Stimulated activated CD8-positive, alpha-beta memory T cell treated with anti-CD3 and anti-CD28 coated beads, Interleukin-15, amount 100 ng/mL, for 1 hour (primary cell): ENCODE measurements around the gene ZNF829.
A peak's percentile ranks its signal among the peaks of the same experiment; 100 is the strongest.

Experiments
- DNase-seq: peaks from one replicate; pipeline ENCODE4 v3.0.0-alpha.2; 2020; ENCODE audit warnings: low read depth

The ZNF829 gene

DNA sequence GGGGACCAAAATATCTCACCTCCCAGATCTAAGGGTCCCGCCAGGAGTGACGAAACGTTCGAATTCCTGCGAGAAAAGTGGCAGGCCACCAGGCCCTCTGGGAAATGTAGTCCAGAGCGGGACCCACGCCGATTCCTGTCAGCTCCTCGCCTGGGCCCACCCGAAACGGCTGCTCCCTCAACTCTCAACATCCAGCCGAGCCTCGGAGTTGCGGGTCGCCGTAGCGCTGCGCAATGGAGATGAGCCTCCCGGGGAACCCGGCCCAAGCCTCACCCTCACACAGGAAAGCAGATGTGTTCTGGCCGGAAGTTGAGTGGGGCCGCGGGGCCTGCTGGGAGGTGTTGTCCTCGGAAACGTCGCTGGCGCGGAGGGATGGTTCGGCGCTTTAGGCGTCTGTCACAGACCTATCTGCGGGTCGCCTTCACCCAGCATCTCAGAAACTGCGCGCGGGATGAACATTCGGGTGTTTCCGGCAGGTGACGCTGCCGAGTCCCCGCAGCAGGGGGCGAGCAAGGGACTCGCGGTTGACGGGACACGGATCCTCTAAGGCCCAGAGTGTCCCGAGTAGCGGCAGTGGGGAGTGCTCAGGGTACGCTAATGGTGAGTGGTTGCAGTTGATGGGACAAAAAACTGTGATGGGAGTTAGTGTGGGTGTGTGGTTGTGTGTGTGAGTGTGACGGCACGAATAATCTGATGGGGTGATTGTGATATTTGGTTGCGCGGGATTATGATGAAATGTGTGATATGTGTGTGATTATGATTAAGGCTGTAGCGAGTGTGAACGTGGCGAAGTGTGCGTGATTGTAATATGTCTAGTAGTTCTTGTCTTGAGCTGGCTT lies at the start of gene ZNF829, which contains the start of gene ZNF568:
ZNF829 (minus strand) TSS at position 300 of the 839 bp plus-strand sequence. CDS start 1,124 bp downstream, outside the sequence.
ZNF568 (plus strand) TSS at position 341 of the 839 bp plus-strand sequence. CDS start 6,439 bp downstream, outside the sequence.
- DNase-seq: peak; percentile 78

DNA sequence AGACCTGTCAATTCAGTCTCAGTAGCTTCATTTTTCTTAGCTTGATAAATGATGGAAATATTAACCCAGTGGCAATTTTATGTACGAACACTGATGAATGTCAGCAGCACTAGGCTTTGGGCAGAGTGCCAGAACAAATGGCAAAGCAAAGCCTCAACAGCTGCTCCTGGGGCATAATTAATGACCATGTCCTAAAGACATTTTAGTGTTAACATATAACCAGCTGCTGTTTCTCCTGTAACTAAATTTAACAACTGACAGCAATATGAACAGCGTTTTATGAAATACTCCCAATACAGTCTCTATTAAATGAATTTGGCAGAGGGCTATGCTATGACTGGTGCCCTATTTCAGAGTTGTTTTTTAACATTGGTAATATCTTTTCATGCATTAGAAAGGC lies 47.2 kb upstream of the ZNF829 start:
- no peak for DNase-seq

DNA sequence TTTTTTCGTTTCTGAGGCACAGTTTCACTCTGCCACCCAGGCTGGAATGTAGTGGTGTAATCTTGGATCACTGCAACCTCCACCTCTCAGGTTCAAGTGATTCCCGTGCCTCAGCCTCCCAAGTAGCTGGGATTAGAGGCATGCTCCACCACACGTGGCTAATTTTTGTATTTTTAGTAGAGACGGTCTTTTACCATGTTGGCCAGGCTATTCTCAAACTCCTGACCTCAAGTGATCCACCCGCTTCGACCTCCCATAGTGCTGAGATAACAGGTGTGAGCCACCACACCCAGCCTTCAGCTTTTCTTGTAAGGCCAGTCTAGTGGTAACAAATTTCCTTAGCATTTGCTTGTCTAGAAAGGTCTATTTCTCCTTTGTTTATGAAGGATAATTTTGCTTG lies 46.3 kb upstream of the ZNF829 start:
- no peak for DNase-seq

DNA sequence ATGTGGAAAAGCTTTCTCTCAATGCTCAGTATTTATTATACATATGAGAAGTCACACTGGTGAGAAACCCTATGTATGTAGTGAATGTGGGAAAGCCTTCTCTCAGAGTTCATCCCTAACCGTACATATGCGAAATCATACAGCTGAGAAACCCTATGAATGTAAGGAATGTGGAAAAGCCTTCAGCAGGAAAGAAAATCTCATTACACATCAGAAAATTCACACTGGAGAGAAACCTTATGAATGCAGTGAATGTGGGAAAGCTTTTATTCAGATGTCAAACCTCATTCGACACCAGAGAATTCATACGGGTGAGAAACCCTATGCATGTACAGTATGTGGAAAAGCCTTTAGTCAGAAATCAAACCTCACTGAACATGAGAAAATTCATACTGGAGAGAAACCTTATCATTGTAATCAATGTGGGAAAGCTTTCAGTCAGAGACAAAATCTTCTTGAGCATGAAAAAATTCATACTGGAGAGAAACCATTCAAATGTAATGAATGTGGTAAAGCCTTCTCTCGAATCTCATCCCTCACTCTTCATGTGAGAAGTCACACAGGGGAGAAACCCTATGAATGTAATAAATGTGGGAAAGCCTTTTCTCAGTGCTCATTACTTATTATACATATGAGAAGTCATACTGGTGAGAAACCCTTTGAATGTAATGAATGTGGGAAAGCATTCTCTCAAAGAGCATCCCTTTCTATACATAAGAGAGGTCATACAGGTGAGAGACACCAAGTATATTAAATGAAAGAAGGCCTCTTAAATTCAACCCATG lies 34.4 kb upstream of the ZNF829 start:
- DNase-seq: no peak

DNA sequence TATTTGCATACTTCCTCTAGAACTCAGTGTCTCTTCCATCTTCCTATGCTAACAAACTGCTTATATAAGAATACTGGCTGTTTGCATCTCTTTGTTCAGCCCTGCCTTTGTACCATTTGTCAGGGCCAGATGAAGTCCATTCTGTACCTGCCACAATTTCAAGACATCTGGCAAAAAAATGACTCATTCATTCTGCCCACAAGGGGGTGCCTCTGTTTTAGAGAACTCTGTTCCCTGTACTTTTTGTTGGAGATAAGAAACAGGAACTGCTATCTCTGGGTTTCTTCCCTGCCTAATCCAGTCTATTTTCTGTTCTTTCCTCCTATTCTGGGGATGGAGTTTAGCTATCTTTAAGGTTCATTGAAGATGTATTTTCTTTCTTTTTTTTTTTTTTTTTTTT lies 23.1 kb upstream of the ZNF829 start:
- no peak for DNase-seq

DNA sequence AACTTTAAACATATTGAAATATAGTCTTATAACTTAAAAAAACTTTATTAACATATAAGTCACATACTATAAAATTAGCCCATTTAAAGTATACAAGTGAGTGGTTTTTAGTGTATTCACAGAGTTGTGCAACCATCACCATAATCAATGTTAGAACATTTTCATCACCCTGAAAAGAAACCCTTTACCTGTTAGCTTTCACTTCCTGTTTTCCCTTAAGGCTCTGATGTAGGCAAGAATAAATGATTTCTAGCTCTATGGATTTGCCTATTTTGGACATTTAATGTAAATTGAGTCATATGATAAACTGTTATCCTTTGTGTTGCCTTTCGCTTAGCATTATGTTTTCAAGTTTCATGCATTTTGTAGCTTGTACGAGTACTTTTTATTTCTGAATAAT lies 15.6 kb upstream of the ZNF829 start:
- no peak for DNase-seq

DNA sequence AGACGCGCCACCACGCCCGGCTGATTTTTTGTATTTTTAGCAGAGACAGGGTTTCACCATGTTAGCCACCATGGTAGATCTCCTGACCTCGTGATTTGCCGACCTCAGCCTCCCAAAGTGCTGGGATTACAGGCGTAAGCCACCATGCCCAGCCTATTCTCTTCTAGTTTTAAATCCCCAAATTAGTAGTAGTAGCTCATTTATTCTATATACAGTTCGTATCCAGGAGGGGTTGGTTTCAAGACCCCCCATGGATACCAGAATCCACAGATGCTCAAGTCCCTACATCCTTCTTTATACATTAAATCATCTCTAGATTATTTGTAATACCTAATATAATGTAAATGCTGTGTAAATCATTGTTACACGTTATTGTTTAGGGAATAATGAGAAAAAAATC lies 2.0 kb upstream of the ZNF829 start:
- DNase-seq: no peak

DNA sequence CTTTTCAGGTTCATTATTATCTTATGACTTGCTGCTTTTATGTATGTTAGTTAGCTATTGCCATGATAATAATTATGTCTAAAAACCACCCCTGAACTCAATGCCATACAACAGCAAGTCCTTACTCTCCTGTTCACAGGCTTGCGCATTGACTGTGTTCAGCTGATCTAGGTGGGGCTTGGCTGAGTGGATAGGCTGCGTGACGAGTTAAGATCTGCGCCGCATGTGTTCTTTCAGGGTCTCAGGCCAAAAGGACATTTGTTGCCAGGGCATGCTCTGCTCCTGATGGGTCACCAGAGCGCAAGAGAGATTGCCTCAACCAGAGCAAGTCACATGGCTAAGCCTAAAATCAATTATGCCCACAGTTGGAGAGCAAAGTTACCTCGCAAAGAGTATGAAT lies 900 bp upstream of the ZNF829 start:
- DNase-seq: no peak

DNA sequence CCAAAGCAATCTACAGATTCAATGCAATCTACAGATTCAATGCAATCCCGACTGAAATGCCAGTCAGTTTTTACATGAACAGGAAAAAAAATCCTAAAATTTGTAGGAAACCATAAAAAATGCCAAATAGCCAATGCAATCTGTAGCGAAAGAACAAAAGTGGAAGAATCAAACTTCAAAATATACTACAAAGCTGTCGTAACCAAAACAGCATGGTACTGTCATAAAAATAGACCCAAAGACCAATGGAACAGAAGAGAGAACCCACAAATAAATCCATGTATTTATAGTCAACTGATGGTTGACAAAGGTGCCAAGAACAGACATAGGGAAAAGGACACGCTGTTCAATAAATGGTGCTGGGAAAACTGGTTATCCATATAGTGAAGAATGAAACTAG lies 17.7 kb downstream of the ZNF829 start:
- no peak for DNase-seq

DNA sequence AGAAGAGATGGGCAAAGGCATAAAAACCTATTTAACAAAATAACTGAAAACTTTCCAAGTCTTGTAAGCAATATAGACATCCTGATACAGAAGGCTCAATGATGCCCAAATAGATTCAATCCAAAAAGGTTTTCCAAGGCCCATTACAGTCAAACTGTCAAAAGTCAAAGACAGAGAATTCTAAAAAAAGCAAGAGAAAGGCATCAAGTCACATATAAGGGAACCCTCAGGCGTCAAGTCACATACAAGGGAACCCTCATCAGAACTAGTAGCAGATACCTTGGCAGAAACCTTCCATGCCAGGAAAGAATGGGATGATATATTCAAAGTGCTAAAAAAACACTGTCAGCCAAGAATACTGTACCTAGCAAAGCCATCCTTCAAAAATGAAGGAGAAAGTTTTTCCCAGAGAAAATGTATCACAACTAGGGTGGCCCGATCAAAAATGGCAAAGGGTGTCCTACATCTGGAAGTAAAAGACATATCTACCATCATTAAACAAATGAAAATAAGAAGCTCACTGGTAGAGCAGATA lies 21.2 kb downstream of the ZNF829 start:
- DNase-seq: no peak

DNA sequence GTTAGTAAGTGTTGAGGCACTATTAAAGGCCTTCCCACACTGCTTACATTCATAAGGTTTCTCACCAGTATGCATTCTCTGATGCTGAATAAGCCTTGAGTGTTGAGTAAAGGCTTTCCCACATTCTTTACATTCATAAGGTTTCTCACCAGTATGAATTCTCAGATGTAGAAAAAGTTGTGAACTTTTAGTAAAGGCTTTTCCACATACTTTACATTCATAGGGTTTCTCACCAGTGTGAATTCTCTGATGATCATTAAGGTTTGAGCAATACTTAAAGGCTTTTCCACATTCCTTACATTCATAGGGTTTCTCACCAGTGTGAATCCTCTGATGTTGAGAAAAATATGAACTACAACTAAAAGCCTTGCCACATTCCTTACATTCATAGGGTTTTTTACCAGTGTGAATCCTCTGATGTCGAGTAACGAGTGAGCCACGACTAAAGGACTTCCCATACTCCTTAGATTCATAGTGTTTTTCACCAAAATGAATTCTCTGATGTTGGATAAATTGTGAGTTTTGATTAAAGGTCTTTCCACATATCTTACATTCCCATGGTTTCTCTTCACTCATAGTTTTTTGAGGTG lies 24.2 kb downstream of the ZNF829 start:
- no peak for DNase-seq

DNA sequence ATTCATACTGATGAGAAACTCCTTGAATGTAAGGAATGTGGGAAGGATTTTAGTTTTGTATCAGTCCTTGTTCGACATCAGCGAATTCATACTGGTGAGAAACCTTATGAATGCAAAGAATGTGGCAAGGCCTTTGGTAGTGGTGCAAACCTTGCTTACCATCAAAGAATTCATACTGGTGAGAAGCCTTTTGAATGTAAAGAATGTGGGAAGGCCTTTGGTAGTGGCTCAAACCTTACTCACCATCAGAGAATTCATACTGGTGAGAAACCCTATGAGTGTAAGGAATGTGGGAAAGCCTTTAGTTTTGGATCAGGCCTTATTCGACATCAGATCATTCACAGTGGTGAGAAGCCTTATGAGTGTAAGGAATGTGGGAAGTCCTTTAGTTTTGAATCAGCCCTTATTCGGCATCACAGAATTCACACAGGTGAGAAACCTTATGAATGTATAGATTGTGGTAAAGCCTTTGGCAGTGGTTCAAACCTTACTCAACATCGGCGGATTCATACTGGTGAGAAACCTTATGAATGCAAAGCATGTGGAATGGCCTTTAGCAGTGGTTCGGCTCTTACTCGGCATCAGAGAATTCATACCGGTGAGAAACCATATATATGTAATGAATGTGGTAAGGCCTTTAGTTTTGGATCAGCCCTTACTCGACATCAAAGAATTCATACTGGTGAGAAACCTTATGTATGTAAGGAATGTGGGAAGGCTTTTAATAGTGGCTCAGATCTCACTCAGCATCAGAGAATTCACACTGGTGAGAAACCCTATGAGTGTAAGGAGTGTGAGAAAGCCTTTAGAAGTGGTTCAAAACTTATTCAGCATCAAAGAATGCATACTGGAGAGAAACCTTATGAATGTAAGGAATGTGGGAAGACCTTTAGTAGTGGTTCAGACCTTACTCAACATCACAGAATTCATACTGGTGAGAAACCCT lies 38.8 kb downstream of the ZNF829 start:
- DNase-seq: no peak

DNA sequence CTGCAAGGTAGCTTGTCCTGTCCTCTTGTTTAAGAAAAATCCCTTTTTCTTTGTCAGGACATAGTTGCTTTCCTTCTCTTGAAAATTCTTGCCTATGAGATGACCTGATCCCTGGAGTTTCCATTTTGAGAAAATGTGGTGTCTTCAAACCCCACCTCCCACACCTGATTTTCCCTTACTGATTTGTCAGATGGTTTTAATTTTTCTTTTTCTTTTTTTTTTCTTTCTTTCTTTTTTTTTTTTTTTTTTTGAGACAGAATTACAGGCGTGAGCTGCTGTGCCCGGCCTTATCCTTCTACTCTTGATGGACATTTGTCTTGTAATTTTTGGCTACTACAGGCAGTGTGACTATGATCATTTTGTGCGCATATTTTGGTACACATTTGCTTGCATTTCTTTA lies 64.2 kb downstream of the ZNF829 start:
- DNase-seq: no peak

DNA sequence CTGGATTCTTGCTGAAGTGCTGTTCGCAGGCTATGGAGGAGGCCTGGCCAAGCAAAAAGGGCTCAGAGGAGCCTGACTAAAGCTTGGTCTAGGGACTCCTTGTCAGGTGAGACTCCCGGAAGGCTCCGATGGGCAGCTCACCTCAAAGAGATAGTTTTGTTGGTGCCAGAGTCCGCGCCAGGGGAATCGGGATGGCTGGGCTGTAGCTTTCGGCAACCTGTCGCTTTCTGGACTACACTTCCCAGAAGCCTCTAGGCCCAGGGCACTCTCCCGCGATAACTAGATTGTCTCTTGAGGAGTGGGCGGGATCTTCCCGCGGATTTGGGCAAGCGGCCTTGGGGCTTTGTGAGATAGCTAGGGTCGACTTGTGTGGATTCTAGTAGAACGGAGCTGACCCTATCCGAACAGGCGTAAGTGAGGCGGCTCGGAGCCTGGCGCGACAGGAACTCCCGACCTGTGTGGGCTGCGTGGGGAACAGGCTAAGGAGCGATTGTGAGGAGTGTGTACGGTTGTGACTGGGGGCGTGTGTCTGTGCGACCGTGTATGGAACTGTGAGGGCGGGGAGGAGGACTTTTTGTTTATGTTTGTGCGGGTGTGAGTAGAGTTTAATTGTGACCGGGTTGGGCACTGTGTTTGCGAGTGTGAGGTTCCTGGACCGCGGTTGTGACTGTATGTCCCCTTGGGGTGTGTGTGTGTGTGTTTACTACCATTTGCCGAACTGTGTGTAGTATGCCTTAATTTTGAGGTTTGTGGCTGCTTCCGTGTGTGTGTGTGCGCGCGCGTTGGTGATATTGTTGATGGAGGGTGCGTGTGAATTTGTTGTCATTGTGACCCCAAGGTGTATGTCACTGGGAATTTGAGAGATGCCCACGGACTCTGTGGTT lies 65.3 kb downstream of the ZNF829 start, which contains the start of gene ZNF345:
ZNF345 (plus strand) TSS at position 318 of the 884 bp plus-strand sequence. CDS start 25,955 bp downstream, outside the sequence.
- DNase-seq: peak; percentile 64

DNA sequence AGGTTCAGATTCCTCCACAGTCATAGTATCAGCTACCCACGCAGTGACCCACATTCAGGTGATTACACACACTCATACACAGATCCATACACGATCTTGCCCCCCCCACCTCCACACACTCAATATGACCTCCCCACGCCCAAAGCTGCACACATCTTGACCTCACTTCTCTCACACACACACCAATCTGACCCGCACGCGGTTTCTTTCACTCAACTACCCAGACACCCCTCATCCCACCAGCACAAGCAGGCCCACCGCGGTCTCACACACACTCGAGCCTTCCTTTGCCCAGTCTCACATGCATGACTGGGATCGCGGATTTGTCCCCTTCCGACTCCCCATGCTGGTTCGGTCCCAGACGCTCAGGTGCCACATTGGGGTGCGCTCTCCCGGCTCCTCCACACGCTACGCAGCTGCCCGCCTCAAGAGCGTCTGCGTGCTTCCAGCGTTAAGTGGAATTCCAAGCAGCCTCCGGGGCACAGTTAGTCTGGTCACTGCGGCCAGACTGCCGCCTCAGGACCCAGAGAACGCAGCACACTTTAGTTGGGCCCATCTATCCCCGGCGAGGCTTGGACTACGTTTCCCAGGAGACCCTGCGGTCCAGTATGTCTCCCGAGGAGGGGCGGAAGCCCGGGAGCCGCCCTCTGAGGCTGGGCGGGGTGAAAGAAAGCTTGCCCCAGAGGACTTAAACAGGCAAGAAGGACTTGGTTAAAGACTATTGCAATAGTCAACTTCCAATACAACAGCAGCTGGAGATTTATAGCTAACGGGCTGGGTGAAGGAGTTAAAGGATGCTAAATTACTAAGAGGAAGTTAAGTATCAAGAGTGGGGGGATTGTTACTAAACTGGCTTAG lies 66.2 kb downstream of the ZNF829 start:
- peak; percentile 75 for DNase-seq

DNA sequence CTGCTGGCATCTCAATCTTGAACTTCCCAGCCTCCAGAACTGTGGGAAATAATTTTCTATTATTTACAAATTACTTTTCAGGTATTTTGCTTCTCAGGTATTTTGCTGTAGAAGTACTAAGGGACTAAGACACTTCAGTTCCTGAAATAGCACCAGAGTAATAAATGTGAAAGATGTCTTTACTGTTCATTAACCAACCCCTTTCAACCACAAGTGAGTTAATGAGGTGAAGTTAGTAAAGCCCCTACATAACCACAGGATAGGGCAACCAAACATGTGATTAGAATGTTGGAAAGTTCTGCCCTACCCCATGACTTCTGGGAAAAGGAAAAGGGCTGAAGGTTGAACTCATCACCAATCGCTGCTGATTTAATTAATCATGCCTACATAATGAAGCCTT lies 68.1 kb downstream of the ZNF829 start:
- no peak for DNase-seq

DNA sequence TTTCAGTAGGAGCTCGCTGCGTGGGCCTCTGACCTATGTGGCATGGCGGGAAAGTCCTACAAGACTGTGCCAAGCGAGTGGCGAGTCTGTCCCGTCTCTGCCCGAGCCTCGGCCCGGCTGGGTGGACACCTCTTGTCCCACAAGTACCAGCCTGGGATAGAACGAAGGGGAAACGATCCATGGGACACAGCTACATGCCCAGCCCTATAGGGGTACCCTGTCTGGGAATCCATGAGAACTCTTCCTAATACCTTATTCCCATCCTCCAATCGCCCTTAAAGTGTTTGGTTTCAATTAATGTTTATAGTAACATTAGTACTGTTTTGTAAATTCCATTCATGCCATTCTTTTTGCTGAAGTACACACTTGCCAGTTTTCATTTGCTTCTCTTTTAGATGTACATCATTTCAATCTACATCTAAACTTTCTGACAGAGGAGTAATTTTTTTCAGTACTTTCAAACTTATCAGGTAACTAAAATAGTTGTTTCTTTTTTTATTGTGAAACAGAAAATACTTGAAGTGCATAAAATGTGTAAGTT lies 77.2 kb downstream of the ZNF829 start:
- no peak for DNase-seq
